ENCODE data around the gene TLE2.

GRCh38 chr19:3048190-3048533, 19.1 kb upstream of the TLE2 start:
- TF ChIP-seq CTCF (IDR thresholded peaks at IDR 0.05; ENCODE audit: low read length) (no peak), EZH2 (optimal IDR thresholded peaks at IDR 0.05; ENCODE audit: low read depth, low read length) (no peak)
